ENCODE results near the gene FASTKD3. TPM values are rescaled to one million over a fixed set of nuclear protein-coding genes. Genes with fewer than 3 reads are reported as not detected.

Gene FASTKD3
- total and polyA plus RNA-seq, 7 donors: 3.0 to 23.4 (median 10.3) TPM

- peaks cover 7 to 45% (median 26%) of the 10 kb centered on the region in 3 donors for H3K27me3 ChIP-seq
- TF ChIP-seq, protein P1, sequence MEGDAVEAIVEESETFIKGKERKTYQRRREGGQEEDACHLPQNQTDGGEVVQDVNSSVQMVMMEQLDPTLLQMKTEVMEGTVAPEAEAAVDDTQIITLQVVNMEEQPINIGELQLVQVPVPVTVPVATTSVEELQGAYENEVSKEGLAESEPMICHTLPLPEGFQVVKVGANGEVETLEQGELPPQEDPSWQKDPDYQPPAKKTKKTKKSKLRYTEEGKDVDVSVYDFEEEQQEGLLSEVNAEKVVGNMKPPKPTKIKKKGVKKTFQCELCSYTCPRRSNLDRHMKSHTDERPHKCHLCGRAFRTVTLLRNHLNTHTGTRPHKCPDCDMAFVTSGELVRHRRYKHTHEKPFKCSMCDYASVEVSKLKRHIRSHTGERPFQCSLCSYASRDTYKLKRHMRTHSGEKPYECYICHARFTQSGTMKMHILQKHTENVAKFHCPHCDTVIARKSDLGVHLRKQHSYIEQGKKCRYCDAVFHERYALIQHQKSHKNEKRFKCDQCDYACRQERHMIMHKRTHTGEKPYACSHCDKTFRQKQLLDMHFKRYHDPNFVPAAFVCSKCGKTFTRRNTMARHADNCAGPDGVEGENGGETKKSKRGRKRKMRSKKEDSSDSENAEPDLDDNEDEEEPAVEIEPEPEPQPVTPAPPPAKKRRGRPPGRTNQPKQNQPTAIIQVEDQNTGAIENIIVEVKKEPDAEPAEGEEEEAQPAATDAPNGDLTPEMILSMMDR (IDR thresholded peaks at IDR 0.05): no peak
- DNase-seq: no peak
- 56 to 73% methylated on average over 2 of the region's 2 CpGs for WGBS, 2 donors
- no peak overlapping the region for H3K4me3 ChIP-seq
- H3K36me3 ChIP-seq: no peaks in the 10 kb centered on the region
- no peaks in the 10 kb centered on the region for H3K9me3 ChIP-seq
- H3K4me1 ChIP-seq: peaks cover 0 to 19% (median 17%) of the 10 kb centered on the region in 4 donors
- intact Hi-C loops (cut with DNase I): no loop called here
- H3K27ac ChIP-seq: no peak overlapping the region
These were observed 20.5 kb downstream of the FASTKD3 start for GRCh38 chr5:7848296-7848695.

DNA sequence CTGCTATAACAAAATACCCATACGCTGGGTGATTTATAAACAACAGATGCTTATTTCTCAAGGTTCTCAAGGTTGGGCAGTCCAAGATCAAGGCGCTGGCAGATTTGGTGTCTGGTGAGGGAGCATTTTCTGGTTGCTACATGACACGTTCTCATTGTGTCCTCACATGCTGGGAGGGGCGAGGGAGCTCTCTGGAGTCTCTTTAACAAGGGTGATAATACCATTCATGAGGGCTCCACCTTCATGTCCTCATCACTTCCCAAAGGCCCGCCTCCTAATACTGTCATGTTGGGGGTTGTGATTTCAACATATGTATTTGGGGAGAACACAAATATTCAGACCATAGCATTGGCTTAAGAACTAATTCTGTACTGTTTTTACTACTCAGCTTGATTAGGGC is 22.5 kb downstream of the FASTKD3 start:
- TF ChIP-seq POLR2AphosphoS5 (IDR thresholded peaks at IDR 0.05) (no peak), POLR2A (IDR thresholded peaks at IDR 0.05) (no peak), EP300 (IDR thresholded peaks at IDR 0.05) (no peak)
- TF ChIP-seq, protein P1 (IDR thresholded peaks at IDR 0.05): no peak
- WGBS, 2 donors: 86 to 90% methylated on average over 5 of the region's 5 CpGs
- peaks cover 7 to 43% (median 26%) of the 10 kb centered on the region in 3 donors for H3K27me3 ChIP-seq
- H3K4me3 ChIP-seq: no peak overlapping the region
- no peaks in the 10 kb centered on the region for H3K36me3 ChIP-seq
- H3K9me3 ChIP-seq: no peaks in the 10 kb centered on the region
- DNase-seq: no peak
- intact Hi-C loops (cut with DNase I): no loop called here
- H3K27ac ChIP-seq: no peak overlapping the region
- H3K4me1 ChIP-seq: peaks cover 0 to 19% (median 17%) of the 10 kb centered on the region in 4 donors

DNA sequence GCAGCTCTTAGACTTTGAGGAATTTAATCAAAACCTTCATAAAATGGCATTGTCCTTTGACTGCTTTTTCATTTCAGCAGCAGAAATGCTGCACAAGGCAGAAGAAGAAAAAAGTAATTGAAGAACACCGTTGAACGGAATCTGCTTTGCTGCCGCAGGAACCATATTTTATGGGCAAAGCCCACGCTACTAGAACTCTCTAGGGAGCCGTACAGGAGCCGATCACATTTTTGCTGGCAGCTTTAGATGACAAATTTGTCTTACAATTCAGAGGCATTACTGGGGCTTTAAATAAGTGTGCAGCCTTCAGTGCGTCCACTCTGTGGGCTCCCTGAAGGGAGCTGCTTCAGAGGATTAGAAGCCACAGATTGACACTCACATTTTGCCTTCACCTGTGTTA is 23.3 kb downstream of the FASTKD3 start:
- peaks cover 7 to 36% (median 25%) of the 10 kb centered on the region in 3 donors for H3K27me3 ChIP-seq

GRCh38 chr5:7844901-7845300 is 23.9 kb downstream of the FASTKD3 start:
- Histone ChIP-seq H3K4me3 (no peak overlapping the region), H3K4me1 (peaks cover 0 to 7% (median 6%) of the 10 kb centered on the region in 4 donors), H3K9me3 (no peaks in the 10 kb centered on the region), H3K36me3 (no peaks in the 10 kb centered on the region), H3K27ac (no peak overlapping the region), H3K27me3 (peaks cover 7 to 29% (median 18%) of the 10 kb centered on the region in 3 donors)
- TF ChIP-seq POLR2AphosphoS5 (IDR thresholded peaks at IDR 0.05): no peak
- no peak for TF ChIP-seq POLR2A (IDR thresholded peaks at IDR 0.05)
- TF ChIP-seq, protein P1 (IDR thresholded peaks at IDR 0.05): no peak
- no peak for TF ChIP-seq EP300 (IDR thresholded peaks at IDR 0.05)
- no peak for DNase-seq
- intact Hi-C loops (cut with DNase I): no loop called here

More for the DNA sequence above, 23.3 kb downstream of the FASTKD3 start:
- Histone ChIP-seq H3K36me3 (no peaks in the 10 kb centered on the region), H3K4me1 (peaks cover 0 to 13% (median 12%) of the 10 kb centered on the region in 4 donors), H3K27ac (no peak overlapping the region), H3K9me3 (no peaks in the 10 kb centered on the region), H3K4me3 (no peak overlapping the region)
- WGBS, 2 donors: 83 to 91% methylated on average over 7 of the region's 7 CpGs
- TF ChIP-seq EP300 (IDR thresholded peaks at IDR 0.05): no peak
- TF ChIP-seq, protein P1 (IDR thresholded peaks at IDR 0.05): no peak
- DNase-seq: no peak
- intact Hi-C loops (cut with DNase I): no loop called here

- no peaks in the 10 kb centered on the region for H3K9me3 ChIP-seq
- H3K4me1 ChIP-seq: no peaks in the 10 kb centered on the region
- no peak for DNase-seq
- H3K36me3 ChIP-seq: no peaks in the 10 kb centered on the region
- no peak overlapping the region for H3K27ac ChIP-seq
- intact Hi-C loops (cut with DNase I): no loop called here
- no peak for TF ChIP-seq EP300 (IDR thresholded peaks at IDR 0.05)
- TF ChIP-seq, protein P1 (IDR thresholded peaks at IDR 0.05): no peak
- no peak for TF ChIP-seq POLR2AphosphoS5 (IDR thresholded peaks at IDR 0.05)
- no peak for TF ChIP-seq POLR2A (IDR thresholded peaks at IDR 0.05)
- peaks cover 0 to 5% (median 0%) of the 10 kb centered on the region in 3 donors for H3K27me3 ChIP-seq
- WGBS, 2 donors: 50 to 73% methylated on average over 2 of the region's 2 CpGs
- no peak overlapping the region for H3K4me3 ChIP-seq
These were observed 26.3 kb downstream of the FASTKD3 start for GRCh38 chr5:7842531-7842930.
